ENCODE measurements around the gene ARRB1.

GRCh38 chr11:75311858-75312288 lies 39.6 kb downstream of the ARRB1 start:
- TF ChIP-seq CTCF (IDR thresholded peaks at IDR 0.05; ENCODE audit: low read length) (no peak), EZH2 (IDR thresholded peaks at IDR 0.05; ENCODE audit: borderline replicate concordance, low read length) (no peak)

All from OCI-LY1 (cell line).